Activated T-cell treated with anti-CD3 and anti-CD28 coated beads for 48 hours (primary cell): Measurements from ENCODE around the gene RNF6.
A peak's percentile ranks its signal among the peaks of the same experiment; 100 is the strongest.
"Not testable (repeated sequence)": the region's sequence is repeated elsewhere in the genome, so short reads cannot be mapped to it uniquely, and the experiment has no call there.

Experiments
- DNase-seq: peaks from one replicate; pipeline ENCODE4 v3.0.0-alpha.2; 2020; ENCODE audit warnings: low read depth

Gene RNF6

GRCh38 chr13:26221721-26222519 lies at the start of gene RNF6:
Gene RNF6 (minus strand): TSS chr13:26222314. CDS start chr13:26219649, 2,665 bp downstream.
- DNase-seq, result peak; percentile 79

- no peak for DNase-seq
Observed at GRCh38 chr13:26270707-26271106, 48.6 kb upstream of the RNF6 start.

DNA sequence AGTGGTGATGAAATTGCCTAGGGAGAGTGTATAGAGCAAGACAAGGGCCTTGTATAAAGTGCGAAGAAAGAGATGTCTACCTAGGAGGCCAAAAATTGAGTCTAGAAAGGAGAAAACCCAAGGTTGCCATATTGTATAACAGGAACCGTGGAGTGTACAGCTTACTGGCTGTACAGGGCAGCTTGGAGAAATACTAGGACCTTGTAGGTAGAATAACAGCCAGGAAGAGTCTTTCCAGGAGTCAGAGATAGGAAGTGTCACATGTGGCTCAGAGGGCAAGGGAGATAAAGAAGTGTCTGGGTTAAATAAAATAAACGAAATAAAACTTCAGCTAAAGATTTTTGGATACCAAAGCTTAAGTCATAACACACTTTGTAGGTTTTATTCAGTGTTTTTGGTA lies 44.2 kb upstream of the RNF6 start:
- DNase-seq, result no peak

GRCh38 chr13:26262156-26262555 lies 40.0 kb upstream of the RNF6 start:
- no peak for DNase-seq

DNA sequence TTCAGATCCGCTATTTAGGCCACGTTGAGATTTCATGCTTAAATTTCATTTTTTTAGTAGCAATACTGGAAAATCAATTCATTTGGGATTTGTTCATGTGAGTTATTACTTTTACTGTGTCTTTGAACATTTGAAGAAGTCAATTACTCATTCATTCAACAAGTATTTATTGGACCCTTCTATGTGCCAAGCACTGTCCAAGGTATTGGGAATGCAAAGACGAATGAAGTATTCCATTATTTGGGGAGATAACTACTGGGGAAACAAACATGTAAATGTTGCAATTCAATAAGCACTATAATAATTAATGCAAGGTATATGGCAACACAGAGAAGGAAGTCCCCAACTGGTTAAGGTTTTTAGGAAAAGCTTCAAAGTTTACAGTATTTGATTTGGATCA lies 37.5 kb upstream of the RNF6 start:
- no peak for DNase-seq

GRCh38 chr13:26257049-26257448 lies 34.9 kb upstream of the RNF6 start:
- no peak for DNase-seq

DNA sequence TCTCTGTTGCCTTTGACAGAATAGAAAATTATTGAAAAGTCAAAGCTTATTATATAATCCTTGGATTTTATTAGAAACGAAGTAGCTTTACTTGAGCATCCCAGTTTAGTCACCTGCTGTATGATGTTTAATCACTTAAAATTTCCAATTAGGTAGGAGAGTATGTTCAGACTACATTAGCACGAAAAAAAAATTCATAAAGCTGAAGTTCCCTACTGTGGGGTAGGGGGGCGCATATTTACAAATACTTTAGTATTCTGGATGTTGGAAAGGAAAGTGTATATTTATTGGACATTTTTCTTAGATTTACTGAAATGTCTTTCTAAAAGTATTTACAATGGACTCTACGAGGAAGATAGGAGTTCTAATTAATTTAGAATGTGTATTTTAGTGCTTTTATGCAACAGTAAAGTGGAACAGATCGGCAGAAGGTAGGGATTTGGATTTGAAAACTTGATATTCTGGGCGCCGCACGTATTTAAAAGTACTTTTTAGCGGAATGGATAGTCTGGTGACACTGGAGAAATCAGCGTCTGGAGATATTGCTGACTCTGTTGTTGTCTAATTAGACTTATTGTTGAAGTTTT lies 33.7 kb upstream of the RNF6 start:
- DNase-seq, result no peak

- DNase-seq, result no peak
Observed at GRCh38 chr13:26255115-26255514, 33.0 kb upstream of the RNF6 start.

GRCh38 chr13:26254583-26255111 lies 32.5 kb upstream of the RNF6 start:
- DNase-seq, result peak; percentile 33

DNA sequence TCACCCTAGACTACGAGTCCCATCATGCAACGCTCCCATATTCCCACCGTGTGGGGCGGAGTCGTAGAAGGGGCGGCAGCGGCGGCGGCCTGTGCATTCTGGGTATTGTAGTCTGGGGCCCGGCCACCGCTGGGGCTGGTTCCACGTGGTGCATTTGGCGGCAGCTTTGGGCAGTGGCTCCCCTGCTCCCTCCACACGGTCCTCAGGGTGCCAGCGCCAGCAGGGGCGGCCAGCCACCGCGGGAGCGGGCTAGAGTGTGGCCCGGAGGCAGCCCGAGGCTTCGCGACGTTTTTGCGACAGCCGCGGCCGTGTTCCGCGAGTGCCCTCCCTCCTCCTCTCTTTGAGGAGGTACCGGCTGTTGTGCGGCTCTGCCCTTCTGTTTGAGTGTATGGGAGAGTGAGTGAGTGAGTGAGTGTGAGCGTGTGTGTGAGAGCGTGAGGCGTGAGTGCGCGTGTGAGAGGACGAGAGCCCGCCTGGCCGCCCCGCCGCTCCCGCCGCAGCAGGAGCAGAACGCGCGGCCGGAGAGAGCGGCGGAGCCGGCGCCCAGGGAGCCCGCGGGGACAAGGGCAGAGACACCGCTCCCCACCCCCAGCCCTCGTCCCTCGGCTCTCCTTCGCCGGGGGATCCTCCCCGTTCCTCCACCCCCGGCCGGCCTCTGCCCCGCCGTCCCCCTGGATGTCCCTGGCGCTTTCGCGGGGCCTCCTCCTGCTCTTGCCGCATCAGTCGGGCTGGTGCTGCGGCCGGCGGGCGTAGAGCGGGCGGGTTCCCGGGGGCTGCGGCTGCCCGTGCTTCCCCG lies 31.9 kb upstream of the RNF6 start, which contains the start of gene CDK8:
Gene CDK8, plus strand, starts transcription at position 343 of the 796 bp plus-strand sequence. CDS start 513 bp downstream, outside the sequence.
- peak; percentile 82 for DNase-seq

- no peak for DNase-seq
Observed at GRCh38 chr13:26253262-26253786, 31.2 kb upstream of the RNF6 start.

DNA sequence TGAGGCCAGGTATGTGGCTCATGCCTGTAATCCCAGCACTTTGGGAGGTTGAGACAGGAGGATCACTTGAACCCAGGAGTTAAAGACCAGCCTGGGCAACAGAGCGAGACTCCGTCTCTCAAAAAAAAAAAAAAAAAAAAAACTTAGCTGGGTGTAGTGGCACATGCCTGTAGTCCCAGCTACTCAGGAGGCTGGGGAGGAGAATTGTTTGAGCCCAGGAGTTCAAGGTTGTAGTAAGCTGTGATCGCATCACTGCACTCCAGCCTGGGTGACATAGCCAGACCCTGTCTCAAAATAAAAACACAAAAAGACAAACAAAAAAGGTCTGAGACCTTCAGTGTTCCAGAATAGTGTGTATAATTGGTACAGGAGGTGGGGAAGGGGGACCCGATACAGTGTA lies 29.9 kb upstream of the RNF6 start:
- not testable (repeated sequence) for DNase-seq

DNA sequence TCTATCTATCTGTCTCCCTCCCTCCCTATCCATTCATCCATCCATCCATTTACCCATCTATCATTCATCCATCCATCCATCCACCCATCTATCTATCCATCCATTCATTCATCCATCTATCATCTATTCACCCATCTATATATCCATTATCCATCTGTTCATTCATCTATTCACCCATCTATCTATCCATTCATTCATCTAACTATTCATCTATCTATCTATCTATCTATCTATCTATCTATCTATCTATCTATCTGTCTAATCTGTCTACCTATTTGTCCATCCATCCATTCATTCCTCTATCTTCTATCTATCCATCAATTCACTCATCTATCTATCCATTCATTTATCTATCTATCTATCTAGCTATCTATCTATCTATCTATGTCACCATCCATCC lies 27.4 kb upstream of the RNF6 start:
- DNase-seq, result no peak

GRCh38 chr13:26247608-26248007 lies 25.5 kb upstream of the RNF6 start:
- no peak for DNase-seq

DNA sequence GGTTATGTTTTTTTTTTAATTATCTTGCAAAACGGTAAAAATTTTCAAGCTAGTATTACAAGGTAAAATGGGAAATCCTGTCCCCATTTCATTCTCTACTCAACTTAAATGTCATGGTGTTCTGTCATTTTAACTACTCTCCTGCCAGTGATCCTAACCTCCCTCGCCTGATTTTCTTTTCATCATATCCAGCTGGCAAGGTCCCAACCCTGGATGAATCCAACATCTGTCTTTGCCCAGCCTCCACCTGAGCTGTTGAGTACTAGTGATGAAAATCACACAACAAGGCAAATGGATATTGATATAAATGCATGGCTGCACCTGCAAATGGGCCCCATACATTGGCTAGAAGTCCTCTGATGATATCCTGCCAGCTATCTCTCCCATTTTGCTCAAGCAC lies 24.9 kb upstream of the RNF6 start:
- no peak for DNase-seq

DNA sequence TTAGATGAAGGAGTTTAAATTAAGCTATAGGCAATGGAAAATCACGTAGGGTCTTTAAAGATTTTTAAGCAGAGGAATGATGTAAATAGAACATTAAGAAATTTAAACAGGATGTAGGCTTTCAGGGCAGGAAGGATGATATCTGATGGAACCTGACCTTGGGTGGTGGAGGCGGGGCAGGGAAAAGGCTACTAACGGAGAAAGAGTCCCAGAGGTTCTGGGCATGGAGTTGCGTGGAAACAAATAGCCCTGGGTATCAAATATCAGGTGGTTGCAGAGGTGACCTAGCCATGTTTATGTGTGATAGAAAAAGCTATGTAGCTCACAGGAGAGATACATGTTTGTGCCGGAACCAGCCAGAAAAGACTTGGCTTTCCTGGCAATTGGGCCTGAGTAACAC lies 24.0 kb upstream of the RNF6 start:
- no peak for DNase-seq

DNA sequence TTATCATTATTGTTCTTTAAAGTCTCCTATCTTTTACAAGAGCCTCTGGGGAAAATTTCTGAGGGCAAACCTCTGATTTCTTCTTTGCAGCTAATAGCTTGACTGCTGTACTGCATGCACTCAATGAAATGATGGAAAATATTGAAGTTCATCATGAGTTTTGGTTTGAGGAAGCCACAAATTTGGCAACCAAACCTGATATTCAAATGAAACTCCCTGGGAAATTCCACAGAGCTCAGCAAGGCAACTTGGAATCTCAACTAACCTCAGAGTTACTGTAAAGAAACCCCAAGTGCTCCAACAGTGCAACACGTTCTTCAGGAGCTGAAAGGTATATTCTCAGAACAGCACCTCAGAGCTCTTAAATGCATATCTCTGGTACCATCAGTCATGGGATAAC lies 14.2 kb upstream of the RNF6 start:
- DNase-seq, result no peak

DNA sequence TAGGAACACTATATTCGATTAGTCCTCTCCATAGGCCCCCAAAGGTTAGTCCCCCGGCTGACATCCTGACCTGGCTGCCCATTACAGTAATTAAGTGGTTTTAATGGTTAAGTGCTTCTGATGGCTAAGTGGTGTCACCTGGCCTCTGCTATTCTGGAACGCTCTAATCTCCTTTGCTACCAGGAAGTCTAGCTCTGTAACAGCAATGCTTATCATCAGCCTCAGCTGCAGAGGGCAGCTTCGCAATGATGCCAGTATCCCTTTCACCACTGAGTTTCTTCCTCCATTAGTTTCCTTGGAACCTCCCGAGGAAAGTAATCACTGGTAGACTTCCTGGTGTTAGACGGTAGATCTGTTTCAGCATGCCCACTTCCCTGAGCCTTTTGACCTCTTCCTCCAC lies 8.6 kb upstream of the RNF6 start:
- DNase-seq, result no peak

DNA sequence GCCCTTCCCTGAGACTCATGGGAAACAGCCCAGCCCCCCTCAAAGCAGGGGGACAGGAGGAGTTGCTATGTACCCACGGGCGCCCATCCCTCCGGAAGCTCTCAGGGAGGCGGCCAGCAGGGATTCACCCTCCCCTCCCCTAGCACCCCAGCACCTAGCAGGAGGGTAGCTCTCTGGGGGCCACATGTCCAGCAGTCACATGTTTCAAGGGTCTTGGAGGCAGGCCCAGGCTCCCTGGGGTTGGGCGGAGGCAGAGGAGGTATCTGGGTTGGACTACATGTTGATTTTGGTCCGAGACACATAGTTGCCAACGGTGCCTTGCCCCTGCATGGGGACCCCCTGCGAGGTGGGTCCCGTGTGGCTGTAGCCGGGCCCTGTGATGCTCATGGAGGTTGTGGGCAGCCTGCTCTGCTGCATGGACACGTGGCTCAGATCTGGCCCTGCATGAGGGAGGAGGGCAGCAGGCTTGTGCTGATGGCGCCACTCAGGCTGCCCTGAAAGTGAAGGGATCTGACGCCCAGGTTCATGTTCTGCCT lies 7.0 kb upstream of the RNF6 start:
- DNase-seq, result no peak

GRCh38 chr13:26228096-26228495 lies 6.0 kb upstream of the RNF6 start:
- no peak for DNase-seq

GRCh38 chr13:26227166-26227971 lies 5.3 kb upstream of the RNF6 start:
- DNase-seq, result no peak
